GM13977 (cell line): ENCODE measurements around the gene PAOX.

Experiments used
- DNase-seq: peaks from one replicate; pipeline ENCODE4 v3.0.0; 2012; ENCODE audit warnings: low spot score
- CTCF ChIP-seq: IDR thresholded peaks from 2 replicates; pipeline ENCODE4 v1.5.1; 2012; ENCODE audit warnings: mild to moderate bottlenecking, control low read depth; ENCODE audit not compliant: insufficient read depth; ENCODE audit errors: extremely low read depth, missing control alignments
- in situ Hi-C: fragments of 300-500 bp; cut with MboI; formaldehyde crosslinking; loops from one replicate; pipeline ENCODE4 v1.12.0; 2022; ENCODE audit warnings: low sequenced_read_pairs, low pct_unique_long_range_greater_than_20kb, mixed read lengths, inconsistent platforms; ENCODE audit not compliant: unreplicated experiment

PAOX gene

GRCh38 chr10:133401981-133402725 is 23.1 kb downstream of the PAOX start:
- TF ChIP-seq CTCF = no peak
- in situ Hi-C loops = no loop called here
- no peak for DNase-seq

GRCh38 chr10:133403359-133403758 is 24.3 kb downstream of the PAOX start:
- in situ Hi-C loops = no loop called here
- no peak for TF ChIP-seq CTCF
- DNase-seq = no peak

- in situ Hi-C loops = no loop called here
- TF ChIP-seq CTCF = no peak
Measured at GRCh38 chr10:133403784-133404183, 24.7 kb downstream of the PAOX start.

GRCh38 chr10:133405272-133405671 is 26.2 kb downstream of the PAOX start:
- DNase-seq = no peak
- in situ Hi-C loops = no loop called here
- TF ChIP-seq CTCF = no peak

More at GRCh38 chr10:133403784-133404183, 24.7 kb downstream of the PAOX start:
- no peak for DNase-seq

GRCh38 chr10:133405844-133406527 is 26.9 kb downstream of the PAOX start:
- TF ChIP-seq CTCF = no peak
- no peak for DNase-seq
- in situ Hi-C loops = no loop called here

- no peak for DNase-seq
- in situ Hi-C loops = no loop called here
- TF ChIP-seq CTCF = no peak
Measured at GRCh38 chr10:133411523-133412380, 32.7 kb downstream of the PAOX start.
